NCI-H774 (cell line): Measurements from ENCODE around the gene FRMPD4.

Source experiments
- DNase-seq: peaks from one replicate; lab custom pipeline; 2025; lab: John Stamatoyannopoulos, UW

The FRMPD4 gene

GRCh38 chrX:12758291-12758690 lies 620.0 kb downstream of the FRMPD4 start:
- DNase-seq, result no peak

DNA sequence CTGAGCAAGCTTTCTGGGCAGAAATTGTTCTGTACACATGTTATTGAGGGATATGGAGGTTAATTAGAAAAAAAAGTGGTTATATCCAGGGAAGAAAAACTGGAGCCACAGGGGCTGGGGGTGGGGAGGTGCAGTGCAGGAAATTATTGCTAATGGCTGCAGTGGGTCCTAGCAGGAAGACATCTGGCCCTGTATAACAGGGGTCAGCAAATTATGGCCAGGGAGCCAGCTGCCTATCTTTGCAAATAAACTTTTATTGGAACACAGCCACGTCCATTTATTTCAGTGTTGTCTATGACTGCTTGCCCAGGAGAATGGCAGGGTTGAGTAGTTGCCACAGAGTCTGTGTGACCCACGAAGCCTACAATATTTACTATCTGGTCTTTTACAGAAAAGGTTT lies 629.6 kb downstream of the FRMPD4 start:
- peak; percentile 4 for DNase-seq

DNA sequence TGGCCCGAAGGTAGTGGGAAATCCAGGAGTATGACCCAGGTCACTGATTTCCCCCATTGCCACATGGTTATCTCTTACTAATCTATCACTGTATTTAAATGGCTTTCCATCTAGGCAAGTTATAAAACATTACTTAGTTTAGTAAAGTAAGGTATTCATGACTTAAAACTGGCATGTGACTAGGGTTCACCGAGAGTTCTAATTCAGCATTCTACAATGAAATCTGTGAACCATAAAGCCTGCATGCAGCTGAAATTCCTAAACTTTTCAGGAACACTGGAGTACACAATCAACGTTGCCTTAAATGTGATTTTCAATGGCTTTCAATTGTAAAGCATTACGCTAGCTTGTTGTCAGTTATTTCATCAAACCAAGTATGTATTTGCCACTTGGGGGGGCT lies 630.2 kb downstream of the FRMPD4 start:
- DNase-seq, result no peak

GRCh38 chrX:12770440-12770839 lies 632.2 kb downstream of the FRMPD4 start:
- peak; percentile 3 for DNase-seq

DNA sequence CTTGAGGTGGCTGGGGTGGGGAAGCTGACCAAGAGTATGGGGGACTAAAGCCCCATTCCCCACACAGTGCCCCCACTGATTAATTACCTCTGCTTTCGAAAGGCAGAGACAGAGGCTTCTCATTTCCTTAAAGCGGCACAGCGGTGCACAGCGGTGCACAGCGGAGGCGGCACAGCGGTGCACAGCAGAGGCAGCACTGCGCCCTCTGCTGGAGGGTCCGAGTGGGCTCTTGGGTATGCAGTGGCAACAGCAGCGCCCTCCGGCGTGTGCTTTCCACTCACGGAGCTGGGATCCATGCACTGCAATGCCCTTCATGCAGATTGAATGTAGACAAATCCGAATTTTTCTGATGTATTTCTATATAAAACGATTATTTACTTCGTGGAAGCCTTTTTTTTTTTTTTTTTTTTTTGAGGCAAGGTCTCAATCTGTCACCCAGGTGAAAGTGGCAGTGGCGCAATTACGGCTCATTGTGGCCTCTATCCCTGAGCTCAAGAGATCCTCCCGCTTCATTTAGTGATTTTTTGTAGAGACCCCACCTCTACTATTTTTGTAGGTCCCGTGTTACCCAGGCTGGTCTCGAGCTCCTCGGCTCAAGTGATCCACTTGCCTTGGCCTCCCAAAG lies 633.3 kb downstream of the FRMPD4 start:
- DNase-seq, result no peak
